ENCODE data around the gene RTN3.

Gene RTN3

GRCh38 chr11:63671322-63672155 lies 9.8 kb upstream of the RTN3 start, which contains the start of gene ATL3:
Gene ATL3, minus strand, starts transcription at chr11:63671376. Its CDS starts 41 bp downstream, at chr11:63671335.
- TF ChIP-seq CTCF (IDR thresholded peaks at IDR 0.05; ENCODE audit: low read depth, low read length): peak; percentile 7
- DNase-seq (ENCODE audit: extremely low read depth, low read depth): peak; percentile 79

- DNase-seq (ENCODE audit: extremely low read depth, low read depth): no peak
- TF ChIP-seq CTCF (IDR thresholded peaks at IDR 0.05; ENCODE audit: low read depth, low read length): no peak
Measured at GRCh38 chr11:63672156-63672463, 9.2 kb upstream of the RTN3 start.

GRCh38 chr11:63672936-63673539 lies 8.3 kb upstream of the RTN3 start:
- TF ChIP-seq CTCF (IDR thresholded peaks at IDR 0.05; ENCODE audit: low read depth, low read length): no peak
- no peak for DNase-seq (ENCODE audit: extremely low read depth, low read depth)

- DNase-seq (ENCODE audit: extremely low read depth, low read depth): no peak
- TF ChIP-seq CTCF (IDR thresholded peaks at IDR 0.05; ENCODE audit: low read depth, low read length): no peak
Measured at GRCh38 chr11:63673579-63673978, 7.7 kb upstream of the RTN3 start.

GRCh38 chr11:63680834-63681320 lies 423 bp upstream of the RTN3 start:
- no peak for DNase-seq (ENCODE audit: extremely low read depth, low read depth)
- no peak for TF ChIP-seq CTCF (IDR thresholded peaks at IDR 0.05; ENCODE audit: low read depth, low read length)

GRCh38 chr11:63682066-63683021 lies 1.0 kb downstream of the RTN3 start:
- DNase-seq (ENCODE audit: extremely low read depth, low read depth): no peak
- TF ChIP-seq CTCF (IDR thresholded peaks at IDR 0.05; ENCODE audit: low read depth, low read length): no peak
